GM19328 (cell line): Measurements from ENCODE around the gene DET1.
"Not testable (repeated sequence)": the region's sequence is repeated elsewhere in the genome, so short reads cannot be mapped to it uniquely, and the experiment has no call there.

Experiments used
- ATAC-seq: cut with Tn5 transposase; IDR thresholded peaks from one replicate; pipeline ENCODE4 v1.9.1; 2021; ENCODE audit warnings: mild to moderate bottlenecking, moderate library complexity; ENCODE audit not compliant: unreplicated experiment

Gene DET1

GRCh38 chr15:88541111-88541510 lies 5.4 kb downstream of the DET1 start:
- ATAC-seq: not testable (repeated sequence)

GRCh38 chr15:88540350-88540749 lies 6.1 kb downstream of the DET1 start:
- not testable (repeated sequence) for ATAC-seq

- no peak for ATAC-seq
Measured at GRCh38 chr15:88539441-88539840, 7.0 kb downstream of the DET1 start.

- ATAC-seq: no peak
Measured at GRCh38 chr15:88538972-88539371, 7.5 kb downstream of the DET1 start.

- no peak for ATAC-seq
Measured at GRCh38 chr15:88537591-88538317, 8.7 kb downstream of the DET1 start.

- no peak for ATAC-seq
Measured at GRCh38 chr15:88535607-88536313, 10.7 kb downstream of the DET1 start.

GRCh38 chr15:88535100-88535499 lies 11.4 kb downstream of the DET1 start:
- ATAC-seq: no peak

- no peak for ATAC-seq
Measured at GRCh38 chr15:88533376-88533775, 13.1 kb downstream of the DET1 start.

- ATAC-seq: no peak
Measured at GRCh38 chr15:88529021-88529630, 17.4 kb downstream of the DET1 start.

GRCh38 chr15:88526247-88526879 lies 20.1 kb downstream of the DET1 start:
- ATAC-seq: no peak

- no peak for ATAC-seq
Measured at GRCh38 chr15:88525418-88525817, 21.1 kb downstream of the DET1 start.

- ATAC-seq: not testable (repeated sequence)
Measured at GRCh38 chr15:88524094-88524493, 22.4 kb downstream of the DET1 start.

- no peak for ATAC-seq
Measured at GRCh38 chr15:88518903-88519302, 27.6 kb downstream of the DET1 start.

- no peak for ATAC-seq
Measured at GRCh38 chr15:88513195-88513594, 33.3 kb downstream of the DET1 start.

- ATAC-seq: no peak
Measured at GRCh38 chr15:88512601-88513000, 33.9 kb downstream of the DET1 start.

GRCh38 chr15:88512078-88512477 lies 34.4 kb downstream of the DET1 start:
- no peak for ATAC-seq

GRCh38 chr15:88511161-88511560 lies 35.3 kb downstream of the DET1 start:
- ATAC-seq: no peak

GRCh38 chr15:88509964-88510363 lies 36.5 kb downstream of the DET1 start:
- no peak for ATAC-seq

GRCh38 chr15:88509321-88509720 lies 37.2 kb downstream of the DET1 start:
- ATAC-seq: no peak

- ATAC-seq: no peak
Measured at GRCh38 chr15:88506628-88507027, 39.9 kb downstream of the DET1 start.

- ATAC-seq: no peak
Measured at GRCh38 chr15:88505721-88506120, 40.8 kb downstream of the DET1 start.

GRCh38 chr15:88504445-88504844 lies 42.0 kb downstream of the DET1 start:
- ATAC-seq: no peak
